ENCODE data around the gene S100P.

Gene S100P

DNA sequence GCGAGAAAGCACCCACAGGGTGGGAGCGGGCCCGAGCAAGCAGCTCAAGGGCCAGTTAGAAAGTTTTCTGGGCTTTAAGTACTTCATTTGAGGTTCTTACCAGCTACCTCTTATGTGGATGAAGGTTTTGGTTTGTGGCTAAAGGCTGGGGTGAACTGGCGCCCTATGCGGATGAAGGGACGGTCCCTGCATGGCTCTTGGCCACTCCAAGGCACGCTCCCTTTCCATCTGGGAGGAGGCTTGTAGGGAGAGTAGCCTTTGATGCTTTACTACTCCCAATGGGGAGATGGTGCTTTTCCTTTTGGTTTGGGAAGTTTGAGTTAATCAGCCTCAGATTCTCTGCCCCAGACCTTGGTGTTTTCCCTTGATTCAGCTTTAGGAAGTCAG lies 35.5 kb upstream of the S100P start:
- Histone ChIP-seq H3K9me3 (ENCODE audit: control insufficient read depth in 5 of 5, low read length in 5 of 5) (no peaks in the 10 kb centered on the region), H3K9ac (ENCODE audit: low read length in 5 of 5) (peak overlapping the region in 1 of 5 donors; percentile 39), H3K27ac (ENCODE audit: low read depth, low read length) (no peak overlapping the region), H3K36me3 (ENCODE audit: control insufficient read depth in 5 of 5, insufficient read depth in 5 of 5, low read length in 5 of 5) (no peaks in the 10 kb centered on the region), H3K27me3 (ENCODE audit: control insufficient read depth in 5 of 5, insufficient read depth in 4 of 5, low read length in 5 of 5) (peaks cover 0 to 26% (median 4%) of the 10 kb centered on the region in 5 donors), H3K4me1 (ENCODE audit: control insufficient read depth in 5 of 5, insufficient read depth in 5 of 5, low read length in 5 of 5) (peaks cover 0 to 12% (median 9%) of the 10 kb centered on the region in 5 donors), H3K4me3 (ENCODE audit: low read depth in 1 of 5, low read length in 5 of 5) (peak overlapping the region in 4 of 5 donors; percentile 43 to 59 (median 53))

DNA sequence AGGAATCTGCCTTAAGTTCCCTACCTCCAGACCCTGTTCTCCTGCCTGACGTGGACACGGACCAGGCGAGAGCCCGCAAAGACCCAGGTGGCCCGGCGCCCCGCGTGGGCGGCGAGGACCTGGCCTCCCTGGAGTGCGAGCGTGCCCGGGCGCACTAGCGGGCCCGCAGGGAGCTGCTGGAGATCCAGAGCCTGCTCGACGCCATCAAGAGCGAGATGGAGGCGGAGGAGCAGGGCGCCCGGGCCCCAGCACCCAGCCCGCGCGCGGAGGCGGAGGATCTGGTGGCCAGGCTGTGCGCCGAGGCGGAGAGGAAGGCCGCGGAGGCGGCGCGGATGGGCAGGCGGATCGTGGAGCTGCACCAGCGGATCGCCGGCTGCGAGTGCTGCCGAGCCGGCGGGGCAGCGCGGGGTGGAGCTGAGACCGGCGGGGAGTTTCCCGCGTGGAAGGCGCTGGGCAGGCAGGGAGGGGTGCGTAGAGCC lies 35.0 kb upstream of the S100P start:
- H3K27me3 ChIP-seq (ENCODE audit: control insufficient read depth in 5 of 5, insufficient read depth in 4 of 5, low read length in 5 of 5), result peaks cover 0 to 30% (median 8%) of the 10 kb centered on the region in 5 donors
- no peaks in the 10 kb centered on the region for H3K9me3 ChIP-seq (ENCODE audit: control insufficient read depth in 5 of 5, low read length in 5 of 5)
- peak overlapping the region in 4 of 5 donors; percentile 43 to 59 (median 53) for H3K4me3 ChIP-seq (ENCODE audit: low read depth in 1 of 5, low read length in 5 of 5)
- H3K4me1 ChIP-seq (ENCODE audit: control insufficient read depth in 5 of 5, insufficient read depth in 5 of 5, low read length in 5 of 5), result peaks cover 0 to 12% (median 10%) of the 10 kb centered on the region in 5 donors
- peak overlapping the region in 4 of 5 donors; percentile 39 to 53 (median 46) for H3K9ac ChIP-seq (ENCODE audit: low read length in 5 of 5)
- no peaks in the 10 kb centered on the region for H3K36me3 ChIP-seq (ENCODE audit: control insufficient read depth in 5 of 5, insufficient read depth in 5 of 5, low read length in 5 of 5)
- H3K27ac ChIP-seq (ENCODE audit: low read depth, low read length), result no peak overlapping the region

DNA sequence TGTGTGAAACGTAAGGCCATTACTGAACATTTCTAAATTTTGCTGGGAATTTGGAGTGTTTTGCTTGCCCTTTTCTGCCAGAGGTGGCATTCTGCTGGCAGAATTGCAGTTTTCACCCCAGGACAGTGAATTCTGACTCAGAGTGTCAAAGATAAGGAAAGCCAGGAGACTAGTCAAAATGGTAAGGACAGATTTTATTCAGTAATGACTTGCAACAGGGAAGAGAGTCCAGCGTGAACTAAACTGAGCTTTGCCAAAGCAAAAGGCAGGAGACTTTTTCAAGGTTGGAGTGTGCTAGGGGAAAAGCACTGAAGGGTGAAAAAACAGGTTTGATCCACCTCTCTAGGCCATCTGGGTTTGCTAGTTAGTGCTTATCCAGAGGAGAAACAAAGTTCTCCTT lies 33.8 kb upstream of the S100P start:
- H3K9ac ChIP-seq (ENCODE audit: low read length in 5 of 5), result no peak overlapping the region
- peaks cover 4 to 39% (median 13%) of the 10 kb centered on the region in 5 donors for H3K27me3 ChIP-seq (ENCODE audit: control insufficient read depth in 5 of 5, insufficient read depth in 4 of 5, low read length in 5 of 5)
- no peaks in the 10 kb centered on the region for H3K36me3 ChIP-seq (ENCODE audit: control insufficient read depth in 5 of 5, insufficient read depth in 5 of 5, low read length in 5 of 5)

DNA sequence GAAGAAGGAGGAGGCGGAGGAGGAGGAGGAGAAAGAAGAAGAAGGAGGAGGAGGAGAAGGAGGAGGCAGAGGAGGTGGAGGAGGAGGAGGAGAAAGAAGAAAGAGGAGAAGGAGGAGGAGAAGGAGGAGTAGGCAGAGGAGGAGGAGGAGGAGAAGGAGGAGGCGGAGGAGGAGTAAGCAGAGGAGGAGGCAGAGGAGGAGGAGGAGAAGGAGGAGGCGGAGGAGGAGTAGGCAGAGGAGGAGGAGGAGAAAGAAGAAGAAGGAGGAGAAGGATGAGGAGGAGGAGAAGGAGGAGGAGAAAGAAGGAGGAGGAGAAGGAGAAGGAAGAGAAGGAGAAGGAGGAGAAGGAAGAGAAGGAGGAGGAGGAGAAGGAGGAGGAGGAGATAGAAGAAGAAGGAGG lies 33.2 kb upstream of the S100P start:
- Histone ChIP-seq H3K9ac (ENCODE audit: low read length in 5 of 5) (no peak overlapping the region), H3K4me3 (ENCODE audit: low read depth in 1 of 5, low read length in 5 of 5) (no peak overlapping the region), H3K4me1 (ENCODE audit: control insufficient read depth in 5 of 5, insufficient read depth in 5 of 5, low read length in 5 of 5) (peaks cover 3 to 25% (median 16%) of the 10 kb centered on the region in 5 donors), H3K9me3 (ENCODE audit: control insufficient read depth in 5 of 5, low read length in 5 of 5) (no peaks in the 10 kb centered on the region), H3K27ac (ENCODE audit: low read depth, low read length) (no peak overlapping the region), H3K27me3 (ENCODE audit: control insufficient read depth in 5 of 5, insufficient read depth in 4 of 5, low read length in 5 of 5) (peaks cover 9 to 44% (median 18%) of the 10 kb centered on the region in 5 donors), H3K36me3 (ENCODE audit: control insufficient read depth in 5 of 5, insufficient read depth in 5 of 5, low read length in 5 of 5) (no peaks in the 10 kb centered on the region)

More for the DNA sequence above, 33.8 kb upstream of the S100P start:
- Histone ChIP-seq H3K4me3 (ENCODE audit: low read depth in 1 of 5, low read length in 5 of 5) (no peak overlapping the region), H3K4me1 (ENCODE audit: control insufficient read depth in 5 of 5, insufficient read depth in 5 of 5, low read length in 5 of 5) (peaks cover 2 to 25% (median 16%) of the 10 kb centered on the region in 5 donors), H3K9me3 (ENCODE audit: control insufficient read depth in 5 of 5, low read length in 5 of 5) (no peaks in the 10 kb centered on the region), H3K27ac (ENCODE audit: low read depth, low read length) (no peak overlapping the region)

DNA sequence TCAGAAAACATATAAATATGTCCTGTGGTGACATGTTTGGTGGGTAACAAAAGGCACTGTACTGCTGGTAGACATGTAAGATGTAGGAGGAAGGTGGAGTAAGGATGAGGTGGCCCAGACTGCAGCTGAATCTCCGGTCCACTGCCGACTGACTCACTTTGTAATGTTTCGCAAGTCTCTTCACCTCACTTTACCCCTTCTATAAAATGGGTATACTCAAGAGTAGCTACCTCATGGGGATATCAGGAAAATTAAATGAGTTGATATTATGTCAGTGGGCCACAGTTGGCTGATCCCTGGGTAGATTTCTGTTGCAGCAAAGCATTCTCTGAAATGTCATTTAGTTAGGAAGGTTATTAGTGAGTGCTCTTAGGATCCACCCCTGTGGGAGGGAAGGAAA lies 31.1 kb upstream of the S100P start:
- Histone ChIP-seq H3K27me3 (ENCODE audit: control insufficient read depth in 5 of 5, insufficient read depth in 4 of 5, low read length in 5 of 5) (peaks cover 12 to 53% (median 27%) of the 10 kb centered on the region in 5 donors), H3K4me1 (ENCODE audit: control insufficient read depth in 5 of 5, insufficient read depth in 5 of 5, low read length in 5 of 5) (peaks cover 3 to 25% (median 16%) of the 10 kb centered on the region in 5 donors), H3K36me3 (ENCODE audit: control insufficient read depth in 5 of 5, insufficient read depth in 5 of 5, low read length in 5 of 5) (no peaks in the 10 kb centered on the region), H3K27ac (ENCODE audit: low read depth, low read length) (no peak overlapping the region), H3K9me3 (ENCODE audit: control insufficient read depth in 5 of 5, low read length in 5 of 5) (no peaks in the 10 kb centered on the region), H3K4me3 (ENCODE audit: low read depth in 1 of 5, low read length in 5 of 5) (no peak overlapping the region), H3K9ac (ENCODE audit: low read length in 5 of 5) (no peak overlapping the region)

DNA sequence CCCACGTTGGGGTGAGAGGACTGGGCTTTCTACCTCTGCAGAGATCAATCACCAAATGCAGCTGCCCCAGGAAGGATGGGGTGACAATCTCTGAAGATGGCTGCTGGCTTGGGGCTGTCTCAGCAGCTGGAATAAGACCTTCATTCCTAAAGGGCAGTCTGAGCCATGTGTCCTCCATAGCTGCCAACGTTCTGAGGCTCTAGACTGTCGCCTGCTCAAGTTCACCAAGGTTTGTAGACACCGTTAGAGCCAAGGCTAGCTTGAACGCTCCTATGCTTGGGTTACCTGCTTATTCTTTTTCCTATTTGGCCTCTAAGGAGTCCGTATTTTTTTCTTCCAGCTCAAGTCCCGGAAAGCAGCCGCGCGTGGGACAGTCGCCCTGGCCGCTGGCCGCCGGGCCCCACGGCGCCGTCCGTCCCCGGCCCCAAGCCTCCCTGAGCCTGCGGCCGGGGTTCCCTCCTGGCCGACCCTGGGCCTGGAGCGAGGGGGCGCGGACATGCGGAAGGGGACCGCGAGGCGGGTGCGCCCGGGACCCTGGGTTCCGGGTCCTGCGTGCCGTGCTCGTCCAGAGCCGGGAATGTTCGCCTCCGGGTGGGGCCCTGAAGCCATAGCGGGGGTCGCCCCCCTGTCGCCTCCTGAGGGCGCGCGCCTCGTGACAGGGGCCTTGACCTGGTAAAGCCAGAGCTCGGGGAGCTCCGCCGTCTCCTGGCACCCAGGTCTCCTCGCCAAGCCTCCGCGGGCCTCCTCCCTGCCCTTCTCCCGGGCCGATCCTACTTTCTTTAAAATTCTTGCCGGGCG lies 29.9 kb upstream of the S100P start:
- Histone ChIP-seq H3K27me3 (ENCODE audit: control insufficient read depth in 5 of 5, insufficient read depth in 4 of 5, low read length in 5 of 5) (peaks cover 14 to 49% (median 27%) of the 10 kb centered on the region in 5 donors), H3K27ac (ENCODE audit: low read depth, low read length) (no peak overlapping the region), H3K36me3 (ENCODE audit: control insufficient read depth in 5 of 5, insufficient read depth in 5 of 5, low read length in 5 of 5) (no peaks in the 10 kb centered on the region), H3K4me1 (ENCODE audit: control insufficient read depth in 5 of 5, insufficient read depth in 5 of 5, low read length in 5 of 5) (peaks cover 3 to 20% (median 12%) of the 10 kb centered on the region in 5 donors), H3K9ac (ENCODE audit: low read length in 5 of 5) (peak overlapping the region in 1 of 5 donors; percentile 29), H3K4me3 (ENCODE audit: low read depth in 1 of 5, low read length in 5 of 5) (peak overlapping the region in 4 of 5 donors; percentile 6 to 49 (median 32)), H3K9me3 (ENCODE audit: control insufficient read depth in 5 of 5, low read length in 5 of 5) (no peaks in the 10 kb centered on the region)

DNA sequence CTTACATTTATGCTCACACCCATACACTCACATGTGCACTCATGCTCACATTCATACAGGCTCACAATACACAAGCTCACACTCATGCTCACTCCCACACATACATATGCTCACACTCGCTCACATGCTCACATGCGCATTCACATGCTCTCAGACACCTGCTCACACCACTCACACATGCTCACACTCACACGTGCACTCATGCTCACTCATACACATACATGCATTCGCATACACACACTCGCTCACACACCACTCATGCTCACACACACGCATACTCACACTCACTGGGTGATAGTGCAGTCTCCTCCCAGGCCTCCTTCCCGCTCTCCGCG lies 28.4 kb upstream of the S100P start:
- Histone ChIP-seq H3K9me3 (ENCODE audit: control insufficient read depth in 5 of 5, low read length in 5 of 5) (no peaks in the 10 kb centered on the region), H3K36me3 (ENCODE audit: control insufficient read depth in 5 of 5, insufficient read depth in 5 of 5, low read length in 5 of 5) (no peaks in the 10 kb centered on the region), H3K4me3 (ENCODE audit: low read depth in 1 of 5, low read length in 5 of 5) (no peak overlapping the region), H3K4me1 (ENCODE audit: control insufficient read depth in 5 of 5, insufficient read depth in 5 of 5, low read length in 5 of 5) (peaks cover 3 to 14% (median 6%) of the 10 kb centered on the region in 5 donors), H3K27ac (ENCODE audit: low read depth, low read length) (no peak overlapping the region), H3K9ac (ENCODE audit: low read length in 5 of 5) (no peak overlapping the region), H3K27me3 (ENCODE audit: control insufficient read depth in 5 of 5, insufficient read depth in 4 of 5, low read length in 5 of 5) (peaks cover 14 to 46% (median 27%) of the 10 kb centered on the region in 5 donors)

DNA sequence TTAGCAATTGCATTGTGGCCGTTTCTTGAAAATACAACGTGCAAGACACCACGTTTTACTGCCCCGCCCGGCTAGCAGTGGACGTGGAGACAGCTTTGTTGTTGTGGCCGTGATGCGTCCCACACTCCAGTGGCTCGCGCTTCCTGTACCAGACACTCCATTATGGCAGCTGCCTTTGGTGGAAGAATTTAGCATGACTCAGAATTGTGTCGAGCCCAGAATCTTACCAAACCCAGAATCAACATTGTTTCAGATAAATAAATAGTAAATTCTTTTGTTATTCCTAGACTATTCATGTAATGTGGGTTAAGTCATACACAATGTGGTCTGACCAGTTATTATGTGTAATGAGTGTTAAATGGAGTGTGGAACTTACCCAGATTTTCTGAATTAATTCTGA lies 25.3 kb upstream of the S100P start:
- peaks cover 3 to 17% (median 8%) of the 10 kb centered on the region in 5 donors for H3K4me1 ChIP-seq (ENCODE audit: control insufficient read depth in 5 of 5, insufficient read depth in 5 of 5, low read length in 5 of 5)
- H3K36me3 ChIP-seq (ENCODE audit: control insufficient read depth in 5 of 5, insufficient read depth in 5 of 5, low read length in 5 of 5), result peaks cover 0 to 5% (median 0%) of the 10 kb centered on the region in 5 donors
- H3K9me3 ChIP-seq (ENCODE audit: control insufficient read depth in 5 of 5, low read length in 5 of 5), result no peaks in the 10 kb centered on the region
- no peak overlapping the region for H3K9ac ChIP-seq (ENCODE audit: low read length in 5 of 5)
- no peak overlapping the region for H3K4me3 ChIP-seq (ENCODE audit: low read depth in 1 of 5, low read length in 5 of 5)
- no peak overlapping the region for H3K27ac ChIP-seq (ENCODE audit: low read depth, low read length)
- H3K27me3 ChIP-seq (ENCODE audit: control insufficient read depth in 5 of 5, insufficient read depth in 4 of 5, low read length in 5 of 5), result peaks cover 14 to 27% (median 22%) of the 10 kb centered on the region in 5 donors

DNA sequence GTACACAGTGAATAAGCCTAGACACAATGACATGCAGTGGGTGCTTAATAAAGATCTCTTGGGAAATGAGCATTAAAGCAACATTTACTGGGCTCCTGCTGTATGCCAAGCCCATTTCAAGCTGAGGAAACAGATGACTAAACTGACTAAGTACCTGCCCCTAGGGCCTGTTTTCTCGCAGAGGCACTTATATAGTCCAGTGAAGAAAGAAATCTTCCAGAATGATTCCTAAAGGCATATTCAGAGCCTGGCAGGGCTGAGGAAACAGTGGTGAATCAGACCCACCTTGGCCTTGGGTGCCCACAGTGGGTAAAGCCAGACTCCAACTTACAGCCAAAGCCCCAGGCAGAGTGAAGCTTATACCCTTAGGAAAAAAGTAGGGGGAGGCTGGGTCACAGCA lies 22.0 kb upstream of the S100P start:
- H3K36me3 ChIP-seq (ENCODE audit: control insufficient read depth in 5 of 5, insufficient read depth in 5 of 5, low read length in 5 of 5), result peaks cover 0 to 13% (median 0%) of the 10 kb centered on the region in 5 donors
- H3K4me1 ChIP-seq (ENCODE audit: control insufficient read depth in 5 of 5, insufficient read depth in 5 of 5, low read length in 5 of 5), result peaks cover 12 to 31% (median 25%) of the 10 kb centered on the region in 5 donors
- H3K27me3 ChIP-seq (ENCODE audit: control insufficient read depth in 5 of 5, insufficient read depth in 4 of 5, low read length in 5 of 5), result peaks cover 0 to 7% (median 5%) of the 10 kb centered on the region in 5 donors
- no peaks in the 10 kb centered on the region for H3K9me3 ChIP-seq (ENCODE audit: control insufficient read depth in 5 of 5, low read length in 5 of 5)
- H3K27ac ChIP-seq (ENCODE audit: low read depth, low read length), result no peak overlapping the region
- H3K9ac ChIP-seq (ENCODE audit: low read length in 5 of 5), result no peak overlapping the region
- no peak overlapping the region for H3K4me3 ChIP-seq (ENCODE audit: low read depth in 1 of 5, low read length in 5 of 5)

DNA sequence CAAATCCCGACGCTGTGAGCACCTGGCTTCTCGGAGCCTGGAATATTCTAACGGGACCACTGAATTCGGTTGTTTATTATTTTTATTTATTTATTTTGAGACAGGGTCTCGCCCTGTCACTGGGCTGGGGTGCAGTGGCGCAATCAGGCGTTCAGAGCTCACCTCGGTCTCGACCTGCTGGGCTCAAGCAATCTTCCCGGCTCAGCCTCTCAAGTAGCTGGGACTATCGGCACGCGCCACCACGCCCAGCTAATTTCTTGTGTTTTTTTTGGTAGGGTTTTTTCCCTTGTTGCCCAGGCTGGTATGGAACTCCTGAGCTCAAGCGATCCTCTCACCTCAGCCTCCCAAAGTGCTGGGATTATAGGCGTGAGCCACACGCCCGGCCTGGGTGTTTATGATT lies 21.5 kb upstream of the S100P start:
- peaks cover 0 to 7% (median 3%) of the 10 kb centered on the region in 5 donors for H3K27me3 ChIP-seq (ENCODE audit: control insufficient read depth in 5 of 5, insufficient read depth in 4 of 5, low read length in 5 of 5)
- no peaks in the 10 kb centered on the region for H3K9me3 ChIP-seq (ENCODE audit: control insufficient read depth in 5 of 5, low read length in 5 of 5)
- H3K27ac ChIP-seq (ENCODE audit: low read depth, low read length), result no peak overlapping the region
- peaks cover 0 to 13% (median 0%) of the 10 kb centered on the region in 5 donors for H3K36me3 ChIP-seq (ENCODE audit: control insufficient read depth in 5 of 5, insufficient read depth in 5 of 5, low read length in 5 of 5)
- H3K9ac ChIP-seq (ENCODE audit: low read length in 5 of 5), result no peak overlapping the region
- H3K4me1 ChIP-seq (ENCODE audit: control insufficient read depth in 5 of 5, insufficient read depth in 5 of 5, low read length in 5 of 5), result peaks cover 12 to 36% (median 28%) of the 10 kb centered on the region in 5 donors
- H3K4me3 ChIP-seq (ENCODE audit: low read depth in 1 of 5, low read length in 5 of 5), result no peak overlapping the region
